ENCODE results near the gene NAMPT. TPM values are rescaled to one million over a fixed set of nuclear protein-coding genes. Genes with fewer than 3 reads are reported as not detected.

NAMPT gene
- polyA plus RNA-seq, 3 donors = 71.3 to 358 (median 133) TPM

DNA sequence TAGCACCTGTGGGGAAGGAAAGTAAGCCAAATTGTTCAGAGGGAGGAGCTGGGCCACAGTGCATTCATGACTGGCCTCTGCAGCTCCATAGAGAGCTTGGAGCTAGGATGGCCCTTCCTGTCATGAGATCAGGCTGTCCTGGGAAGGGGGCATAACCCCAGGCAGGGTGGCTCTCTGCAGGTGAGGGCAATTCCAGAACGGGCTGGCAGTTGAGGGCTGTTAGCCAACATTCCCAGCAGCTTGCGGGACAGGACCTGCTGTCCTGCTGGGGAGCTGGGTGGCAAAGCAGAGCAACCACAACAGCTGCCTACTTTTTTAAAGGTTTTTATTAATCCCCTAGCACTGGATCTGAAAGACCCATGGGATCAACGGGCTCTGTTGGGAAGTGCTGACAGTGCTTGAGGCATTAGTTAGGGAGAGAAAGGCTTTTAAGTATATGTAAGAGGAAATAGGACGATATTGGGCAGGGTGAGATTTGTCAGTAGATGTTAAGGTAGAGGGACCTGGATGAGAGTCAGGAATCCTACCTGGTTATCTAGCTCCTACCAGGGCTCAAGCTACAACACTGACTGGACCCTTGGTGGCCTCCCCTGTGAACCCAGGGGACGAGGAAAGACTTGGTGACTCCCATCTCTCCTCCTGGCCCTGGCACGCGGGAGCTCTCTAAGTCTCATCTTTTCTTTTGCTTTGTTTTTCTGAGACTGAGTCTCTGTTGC, 77.8 kb downstream of the NAMPT start:
- TF ChIP-seq, protein P1, sequence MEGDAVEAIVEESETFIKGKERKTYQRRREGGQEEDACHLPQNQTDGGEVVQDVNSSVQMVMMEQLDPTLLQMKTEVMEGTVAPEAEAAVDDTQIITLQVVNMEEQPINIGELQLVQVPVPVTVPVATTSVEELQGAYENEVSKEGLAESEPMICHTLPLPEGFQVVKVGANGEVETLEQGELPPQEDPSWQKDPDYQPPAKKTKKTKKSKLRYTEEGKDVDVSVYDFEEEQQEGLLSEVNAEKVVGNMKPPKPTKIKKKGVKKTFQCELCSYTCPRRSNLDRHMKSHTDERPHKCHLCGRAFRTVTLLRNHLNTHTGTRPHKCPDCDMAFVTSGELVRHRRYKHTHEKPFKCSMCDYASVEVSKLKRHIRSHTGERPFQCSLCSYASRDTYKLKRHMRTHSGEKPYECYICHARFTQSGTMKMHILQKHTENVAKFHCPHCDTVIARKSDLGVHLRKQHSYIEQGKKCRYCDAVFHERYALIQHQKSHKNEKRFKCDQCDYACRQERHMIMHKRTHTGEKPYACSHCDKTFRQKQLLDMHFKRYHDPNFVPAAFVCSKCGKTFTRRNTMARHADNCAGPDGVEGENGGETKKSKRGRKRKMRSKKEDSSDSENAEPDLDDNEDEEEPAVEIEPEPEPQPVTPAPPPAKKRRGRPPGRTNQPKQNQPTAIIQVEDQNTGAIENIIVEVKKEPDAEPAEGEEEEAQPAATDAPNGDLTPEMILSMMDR (IDR thresholded peaks at IDR 0.05) = no peak
- no peaks in the 10 kb centered on the region for H4K20me1 ChIP-seq (ENCODE audit: insufficient read depth, low read length)
- H3K27me3 Mint-ChIP-seq (ENCODE audit: low read depth in 3 of 3) = peaks cover 2 to 5% (median 3%) of the 10 kb centered on the region in 3 donors

DNA sequence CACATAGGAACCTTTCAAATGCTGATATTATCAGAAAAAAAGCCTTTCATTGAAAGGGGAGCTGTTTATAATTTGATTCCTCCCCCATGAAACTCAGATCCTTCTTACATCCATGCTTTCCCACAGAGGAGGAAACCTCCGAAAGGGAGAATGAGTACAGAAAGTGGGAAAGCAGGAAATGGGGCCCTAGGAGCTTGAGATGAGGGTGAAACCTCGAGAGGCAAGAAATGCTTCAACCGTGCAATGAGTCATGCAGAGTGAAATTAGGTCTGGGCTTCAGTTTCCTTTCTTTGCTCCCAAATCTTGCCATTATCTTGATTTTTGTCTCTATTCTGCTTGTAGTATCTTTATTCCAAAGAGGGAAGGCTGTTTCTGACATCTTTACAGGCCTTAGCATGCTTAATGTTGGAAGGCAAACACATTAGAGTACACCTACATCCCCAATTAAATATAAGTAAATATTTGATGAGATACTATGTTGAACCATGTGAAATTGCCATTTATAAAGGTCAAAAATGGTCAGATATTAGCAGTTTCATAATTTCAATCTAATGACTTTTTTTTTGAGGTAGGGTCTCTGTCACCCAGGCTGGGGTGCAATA, 79.1 kb downstream of the NAMPT start:
- Histone ChIP-seq H3K27ac (ENCODE audit: low read depth in 1 of 2, low read length in 2 of 2) (no peak overlapping the region), H4K20me1 (ENCODE audit: insufficient read depth, low read length) (no peaks in the 10 kb centered on the region), H3K27me3 (ENCODE audit: control insufficient read depth in 2 of 2, insufficient read depth in 2 of 2, low read length in 2 of 2) (no peaks in the 10 kb centered on the region), H3K4me3 (replicated peaks in 1 of 3; ENCODE audit: low read depth in 2 of 3, low read length in 3 of 3) (no peak overlapping the region), H2AFZ (ENCODE audit: insufficient read depth, low read depth, low read length, poor library complexity, severe bottlenecking) (no peak overlapping the region), H3K4me1 (ENCODE audit: control insufficient read depth in 1 of 2, insufficient read depth in 2 of 2, low read length in 2 of 2) (no peaks in the 10 kb centered on the region), H3K79me2 (ENCODE audit: insufficient read depth, low read length) (no peaks in the 10 kb centered on the region), H3K36me3 (replicated peaks in 1 of 2; ENCODE audit: control insufficient read depth in 1 of 2, insufficient read depth in 2 of 2, low read length in 2 of 2) (no peaks in the 10 kb centered on the region), H3K4me2 (replicated peaks; ENCODE audit: extremely low read depth, low read length, poor library complexity, severe bottlenecking) (no peak overlapping the region), H3K9me3 (replicated peaks in 1 of 2; ENCODE audit: control insufficient read depth in 1 of 2, insufficient read depth in 1 of 2, low read length in 2 of 2) (peaks cover 0 to 6% of the 10 kb centered on the region in 2 donors), H3K9ac (ENCODE audit: insufficient read depth, low read length, poor library complexity, severe bottlenecking) (no peak overlapping the region)
- no peak for DNase-seq
- H3K4me3 Mint-ChIP-seq = no peak overlapping the region
- peaks cover 1 to 5% (median 4%) of the 10 kb centered on the region in 3 donors for H3K27me3 Mint-ChIP-seq (ENCODE audit: low read depth in 3 of 3)
- 60% methylated on average over 1 of the region's 3 CpGs for WGBS (ENCODE audit: insufficient coverage)
- intact Hi-C loops (cut with micrococcal nuclease) = no loop called here
- H3K9me3 Mint-ChIP-seq = peaks cover 3 to 20% (median 9%) of the 10 kb centered on the region in 7 donors
- no peak overlapping the region for H3K27ac Mint-ChIP-seq
- H3K4me1 Mint-ChIP-seq = peaks cover 2% of the 10 kb centered on the region
- TF ChIP-seq, protein P1 (IDR thresholded peaks at IDR 0.05) = no peak
- H3K36me3 Mint-ChIP-seq = no peaks in the 10 kb centered on the region

More for the DNA sequence above, 77.8 kb downstream of the NAMPT start:
- H3K36me3 Mint-ChIP-seq = no peaks in the 10 kb centered on the region
- H3K4me2 ChIP-seq (replicated peaks; ENCODE audit: extremely low read depth, low read length, poor library complexity, severe bottlenecking) = no peak overlapping the region
- peaks cover 3 to 22% (median 9%) of the 10 kb centered on the region in 7 donors for H3K9me3 Mint-ChIP-seq
- 98% methylated on average over 6 of the region's 7 CpGs for WGBS (ENCODE audit: insufficient coverage)
- no peaks in the 10 kb centered on the region for H3K27me3 ChIP-seq (ENCODE audit: control insufficient read depth in 2 of 2, insufficient read depth in 2 of 2, low read length in 2 of 2)
- DNase-seq = no peak
- H2AFZ ChIP-seq (ENCODE audit: insufficient read depth, low read depth, low read length, poor library complexity, severe bottlenecking) = no peak overlapping the region
- H3K9ac ChIP-seq (ENCODE audit: insufficient read depth, low read length, poor library complexity, severe bottlenecking) = no peak overlapping the region
- no peak overlapping the region for H3K27ac Mint-ChIP-seq
- H3K4me3 ChIP-seq (replicated peaks in 1 of 3; ENCODE audit: low read depth in 2 of 3, low read length in 3 of 3) = no peak overlapping the region
- no peak overlapping the region for H3K27ac ChIP-seq (ENCODE audit: low read depth in 1 of 2, low read length in 2 of 2)
- H3K4me3 Mint-ChIP-seq = no peak overlapping the region
- H3K36me3 ChIP-seq (replicated peaks in 1 of 2; ENCODE audit: control insufficient read depth in 1 of 2, insufficient read depth in 2 of 2, low read length in 2 of 2) = no peaks in the 10 kb centered on the region
- H3K4me1 ChIP-seq (ENCODE audit: control insufficient read depth in 1 of 2, insufficient read depth in 2 of 2, low read length in 2 of 2) = no peaks in the 10 kb centered on the region
- intact Hi-C loops (cut with micrococcal nuclease) = no loop called here
- peaks cover 2% of the 10 kb centered on the region for H3K4me1 Mint-ChIP-seq
- H3K79me2 ChIP-seq (ENCODE audit: insufficient read depth, low read length) = no peaks in the 10 kb centered on the region
- H3K9me3 ChIP-seq (replicated peaks in 1 of 2; ENCODE audit: control insufficient read depth in 1 of 2, insufficient read depth in 1 of 2, low read length in 2 of 2) = peaks cover 0 to 6% of the 10 kb centered on the region in 2 donors

Data from CD14-positive monocyte (primary cell).